Epithelial cell of esophagus (primary cell): Measurements from ENCODE around the gene BTD.

Source experiments
- DNase-seq: peaks from one replicate; pipeline ENCODE4 v3.0.0; 2010; ENCODE audit warnings: low read depth
- H3K4me3 ChIP-seq: 2 replicates; pipeline ENCODE4 v1.5.1; 2011; ENCODE audit warnings: mild to moderate bottlenecking, low read length, control low read depth
- CTCF ChIP-seq: IDR thresholded peaks from 2 replicates; pipeline ENCODE4 v1.5.1; 2011; ENCODE audit warnings: low read depth, mild to moderate bottlenecking, low read length, control low read depth, inconsistent platforms; ENCODE audit not compliant: insufficient read depth; ENCODE audit errors: missing control alignments

The BTD gene

GRCh38 chr3:15679306-15679705 is 77.8 kb downstream of the BTD start:
- H3K4me3 ChIP-seq: no peak overlapping the region
- no peak for TF ChIP-seq CTCF
- no peak for DNase-seq

GRCh38 chr3:15681668-15682067 is 80.1 kb downstream of the BTD start:
- TF ChIP-seq CTCF: no peak
- no peak for DNase-seq
- H3K4me3 ChIP-seq: no peak overlapping the region

GRCh38 chr3:15682561-15683185 is 81.1 kb downstream of the BTD start:
- no peak for DNase-seq
- TF ChIP-seq CTCF: no peak
- H3K4me3 ChIP-seq: no peak overlapping the region

GRCh38 chr3:15683253-15683652 is 81.7 kb downstream of the BTD start:
- DNase-seq: no peak
- TF ChIP-seq CTCF: no peak
- no peak overlapping the region for H3K4me3 ChIP-seq

GRCh38 chr3:15685927-15686326 is 84.4 kb downstream of the BTD start:
- TF ChIP-seq CTCF: no peak
- no peak for DNase-seq
- H3K4me3 ChIP-seq: no peak overlapping the region

- no peak for DNase-seq
- no peak for TF ChIP-seq CTCF
- no peak overlapping the region for H3K4me3 ChIP-seq
Measured at GRCh38 chr3:15690230-15690629, 88.7 kb downstream of the BTD start.

- H3K4me3 ChIP-seq: no peak overlapping the region
- DNase-seq: no peak
- TF ChIP-seq CTCF: no peak
Measured at GRCh38 chr3:15690748-15691147, 89.2 kb downstream of the BTD start.
